ENCODE results near the gene GNPTAB.

Gene GNPTAB

GRCh38 chr12:101733166-101733565, 97.6 kb downstream of the GNPTAB start:
- DNase-seq (ENCODE audit: low read depth), result no peak
- TF ChIP-seq CTCF (conservative IDR thresholded peaks at IDR 0.05; ENCODE audit: control insufficient read depth, insufficient read depth, low read depth, low read length), result no peak
- H3K4me3 ChIP-seq (ENCODE audit: control insufficient read depth, low read depth, low read length), result no peak overlapping the region

- no peak for DNase-seq (ENCODE audit: low read depth)
- no peak overlapping the region for H3K4me3 ChIP-seq (ENCODE audit: control insufficient read depth, low read depth, low read length)
- TF ChIP-seq CTCF (conservative IDR thresholded peaks at IDR 0.05; ENCODE audit: control insufficient read depth, insufficient read depth, low read depth, low read length), result no peak
Measured at GRCh38 chr12:101732318-101732717, 98.4 kb downstream of the GNPTAB start.

GRCh38 chr12:101729842-101730241, 100.9 kb downstream of the GNPTAB start:
- no peak for DNase-seq (ENCODE audit: low read depth)
- TF ChIP-seq CTCF (conservative IDR thresholded peaks at IDR 0.05; ENCODE audit: control insufficient read depth, insufficient read depth, low read depth, low read length), result no peak
- no peak overlapping the region for H3K4me3 ChIP-seq (ENCODE audit: control insufficient read depth, low read depth, low read length)

GRCh38 chr12:101727098-101727497, 103.7 kb downstream of the GNPTAB start:
- H3K4me3 ChIP-seq (ENCODE audit: control insufficient read depth, low read depth, low read length), result no peak overlapping the region
- TF ChIP-seq CTCF (conservative IDR thresholded peaks at IDR 0.05; ENCODE audit: control insufficient read depth, insufficient read depth, low read depth, low read length), result no peak
- no peak for DNase-seq (ENCODE audit: low read depth)

GRCh38 chr12:101722392-101722791, 108.4 kb downstream of the GNPTAB start:
- TF ChIP-seq CTCF (conservative IDR thresholded peaks at IDR 0.05; ENCODE audit: control insufficient read depth, insufficient read depth, low read depth, low read length), result no peak
- no peak overlapping the region for H3K4me3 ChIP-seq (ENCODE audit: control insufficient read depth, low read depth, low read length)
- DNase-seq (ENCODE audit: low read depth), result no peak

GRCh38 chr12:101720118-101720517, 110.6 kb downstream of the GNPTAB start:
- TF ChIP-seq CTCF (conservative IDR thresholded peaks at IDR 0.05; ENCODE audit: control insufficient read depth, insufficient read depth, low read depth, low read length), result no peak
- no peak for DNase-seq (ENCODE audit: low read depth)
- H3K4me3 ChIP-seq (ENCODE audit: control insufficient read depth, low read depth, low read length), result no peak overlapping the region

GRCh38 chr12:101719566-101719965, 111.2 kb downstream of the GNPTAB start:
- DNase-seq (ENCODE audit: low read depth), result peak; percentile 48
- no peak overlapping the region for H3K4me3 ChIP-seq (ENCODE audit: control insufficient read depth, low read depth, low read length)
- TF ChIP-seq CTCF (conservative IDR thresholded peaks at IDR 0.05; ENCODE audit: control insufficient read depth, insufficient read depth, low read depth, low read length), result no peak

All from fibroblast of mammary gland (primary cell).